OCI-LY3 (cell line): ENCODE measurements around the gene SELENOW.
A peak's percentile ranks its signal among the peaks of the same experiment; 100 is the strongest.
"Not testable (repeated sequence)": the region's sequence is repeated elsewhere in the genome, so short reads cannot be mapped to it uniquely, and the experiment has no call there.

Experiments used
- H2AFZ ChIP-seq: fragments of 200-600, 300-600 bp; shearing (Covaris generic); 2 replicates; pipeline ENCODE4 v1.6.0; 2014; ENCODE audit warnings: antibody characterized with exemption, low read depth, low read length
- H3K27ac ChIP-seq: fragments of 200-600, 300-600 bp; sonication (generic); 2 replicates; pipeline ENCODE4 v1.5.1; 2014; ENCODE audit warnings: mild to moderate bottlenecking, low read length, moderate library complexity, mixed read lengths
- H3K27me3 ChIP-seq: fragments of 200-600, 300-600 bp; sonication (generic); 2 replicates; pipeline ENCODE4 v1.6.1; 2014; ENCODE audit warnings: low read depth, low read length, mixed read lengths
- H3K36me3 ChIP-seq: fragments of 200-600, 300-600 bp; sonication (generic); replicated peaks from 2 replicates; pipeline ENCODE3; 2014; ENCODE audit warnings: low read depth, low read length, mixed read lengths
- H3K4me1 ChIP-seq: fragments of 300-600, 200-600 bp; sonication (generic); 2 replicates; pipeline ENCODE4 v1.6.1; 2014; ENCODE audit warnings: low read length, mixed read lengths
- H3K4me2 ChIP-seq: fragments of 200-600, 300-600 bp; sonication (generic); 2 replicates; pipeline ENCODE4 v1.6.1; 2014; ENCODE audit warnings: low read length, mixed read lengths
- H3K4me3 ChIP-seq: fragments of 300-600, 200-600 bp; sonication (generic); 2 replicates; pipeline ENCODE4 v1.5.1; 2014; ENCODE audit warnings: antibody characterized with exemption, mild to moderate bottlenecking, low read length, moderate library complexity
- H3K79me2 ChIP-seq: fragments of 300-600, 200-600 bp; shearing (Covaris generic); 2 replicates; pipeline ENCODE4 v1.6.1; 2014; ENCODE audit warnings: mild to moderate bottlenecking, low read length, mixed read lengths
- H3K9ac ChIP-seq: fragments of 300-600, 200-600 bp; shearing (Covaris generic); 2 replicates; pipeline ENCODE4 v1.6.0; 2014; ENCODE audit warnings: mild to moderate bottlenecking, low read length, moderate library complexity
- H3K9me3 ChIP-seq: fragments of 200-600, 300-600 bp; shearing (Covaris generic); 2 replicates; pipeline ENCODE4 v1.6.1; 2014; ENCODE audit warnings: low read length, mixed read lengths; ENCODE audit not compliant: insufficient read depth
- H4K20me1 ChIP-seq: fragments of 200-600, 300-600 bp; sonication (generic); 2 replicates; pipeline ENCODE4 v1.6.1; 2016; ENCODE audit warnings: low read length, mixed read lengths; ENCODE audit not compliant: insufficient read depth
- EZH2phosphoT487 ChIP-seq: fragments of 200-600 bp; shearing (Covaris generic); IDR thresholded peaks from 2 replicates; pipeline ENCODE4 v1.6.1; 2018; ENCODE audit warnings: antibody characterized with exemption, mixed run types, low read depth
- TF ChIP-seq, protein P1 (sequence below): fragments of 200-600, 300-600 bp; sonication (generic); IDR thresholded peaks from 2 replicates; pipeline ENCODE4 v1.5.1; 2014; ENCODE audit warnings: antibody characterized with exemption, low read length, low read depth

The SELENOW gene

GRCh38 chr19:47766359-47766620, 12.2 kb upstream of the SELENOW start:
- H3K36me3 ChIP-seq = no peaks in the 10 kb centered on the region
- H3K4me2 ChIP-seq = no peak overlapping the region
- H3K27me3 ChIP-seq = no peaks in the 10 kb centered on the region
- H3K9me3 ChIP-seq = no peaks in the 10 kb centered on the region
- no peak overlapping the region for H3K9ac ChIP-seq
- H3K27ac ChIP-seq = no peak overlapping the region
- peaks cover 52% of the 10 kb centered on the region for H3K4me1 ChIP-seq
- no peak for TF ChIP-seq EZH2phosphoT487
- TF ChIP-seq, protein P1, sequence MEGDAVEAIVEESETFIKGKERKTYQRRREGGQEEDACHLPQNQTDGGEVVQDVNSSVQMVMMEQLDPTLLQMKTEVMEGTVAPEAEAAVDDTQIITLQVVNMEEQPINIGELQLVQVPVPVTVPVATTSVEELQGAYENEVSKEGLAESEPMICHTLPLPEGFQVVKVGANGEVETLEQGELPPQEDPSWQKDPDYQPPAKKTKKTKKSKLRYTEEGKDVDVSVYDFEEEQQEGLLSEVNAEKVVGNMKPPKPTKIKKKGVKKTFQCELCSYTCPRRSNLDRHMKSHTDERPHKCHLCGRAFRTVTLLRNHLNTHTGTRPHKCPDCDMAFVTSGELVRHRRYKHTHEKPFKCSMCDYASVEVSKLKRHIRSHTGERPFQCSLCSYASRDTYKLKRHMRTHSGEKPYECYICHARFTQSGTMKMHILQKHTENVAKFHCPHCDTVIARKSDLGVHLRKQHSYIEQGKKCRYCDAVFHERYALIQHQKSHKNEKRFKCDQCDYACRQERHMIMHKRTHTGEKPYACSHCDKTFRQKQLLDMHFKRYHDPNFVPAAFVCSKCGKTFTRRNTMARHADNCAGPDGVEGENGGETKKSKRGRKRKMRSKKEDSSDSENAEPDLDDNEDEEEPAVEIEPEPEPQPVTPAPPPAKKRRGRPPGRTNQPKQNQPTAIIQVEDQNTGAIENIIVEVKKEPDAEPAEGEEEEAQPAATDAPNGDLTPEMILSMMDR = no peak
- H4K20me1 ChIP-seq = no peaks in the 10 kb centered on the region
- H3K79me2 ChIP-seq = no peaks in the 10 kb centered on the region
- H3K4me3 ChIP-seq = no peak overlapping the region
- no peak overlapping the region for H2AFZ ChIP-seq

DNA sequence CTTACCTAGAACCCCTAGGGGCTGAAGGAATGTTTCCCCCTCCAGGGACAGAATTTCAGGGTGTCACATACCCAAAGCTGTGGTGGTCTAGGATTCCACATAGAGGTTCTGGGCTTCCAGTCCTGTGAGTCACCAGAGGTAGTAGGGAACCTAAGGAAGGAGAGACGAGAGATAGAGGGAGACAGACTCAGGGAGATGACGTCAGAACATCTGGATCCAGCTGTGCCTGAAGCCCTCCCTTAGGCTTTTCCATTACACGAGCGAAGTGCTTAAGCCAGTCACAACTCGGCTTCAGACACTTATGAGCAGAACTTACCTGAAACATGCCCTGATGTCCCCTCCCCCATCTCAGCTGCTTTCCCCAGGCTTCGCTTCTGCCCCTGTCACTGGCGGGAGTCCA, 11.8 kb upstream of the SELENOW start:
- no peaks in the 10 kb centered on the region for H4K20me1 ChIP-seq
- H3K27me3 ChIP-seq = no peaks in the 10 kb centered on the region
- H3K79me2 ChIP-seq = no peaks in the 10 kb centered on the region
- no peaks in the 10 kb centered on the region for H3K9me3 ChIP-seq
- H3K4me3 ChIP-seq = no peak overlapping the region
- no peak overlapping the region for H3K9ac ChIP-seq
- peaks cover 48% of the 10 kb centered on the region for H3K4me1 ChIP-seq
- H3K36me3 ChIP-seq = no peaks in the 10 kb centered on the region
- no peak overlapping the region for H3K27ac ChIP-seq
- H3K4me2 ChIP-seq = no peak overlapping the region
- no peak overlapping the region for H2AFZ ChIP-seq
- TF ChIP-seq, protein P1 = no peak
- TF ChIP-seq EZH2phosphoT487 = no peak

DNA sequence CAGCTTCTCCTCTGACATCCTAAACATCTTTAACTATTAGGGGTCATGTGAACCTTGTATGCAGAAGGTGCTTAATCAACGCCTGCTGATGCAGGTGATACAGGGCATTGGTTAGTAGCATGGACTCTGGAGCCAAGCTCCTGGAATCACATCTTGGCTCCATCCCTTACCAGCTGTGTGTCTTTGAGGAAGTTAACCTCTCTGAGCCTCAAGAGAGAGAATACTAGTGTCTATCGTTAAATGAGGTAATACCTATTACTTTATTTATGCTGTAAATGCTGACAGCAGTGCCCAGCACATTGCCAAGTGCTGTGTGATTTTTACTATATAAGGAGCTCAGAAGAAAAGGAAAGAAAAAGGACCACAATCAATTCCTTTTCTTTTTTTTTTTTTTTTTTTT, 11.2 kb upstream of the SELENOW start:
- Histone ChIP-seq H3K36me3 (no peaks in the 10 kb centered on the region), H3K27me3 (no peaks in the 10 kb centered on the region), H3K79me2 (no peaks in the 10 kb centered on the region), H3K4me3 (no peak overlapping the region), H4K20me1 (no peaks in the 10 kb centered on the region), H3K9ac (no peak overlapping the region), H3K4me1 (peaks cover 42% of the 10 kb centered on the region), H3K9me3 (no peaks in the 10 kb centered on the region), H3K27ac (no peak overlapping the region), H3K4me2 (no peak overlapping the region), H2AFZ (no peak overlapping the region)
- no peak for TF ChIP-seq EZH2phosphoT487

GRCh38 chr19:47768604-47769003, 9.9 kb upstream of the SELENOW start:
- Histone ChIP-seq H2AFZ (no peak overlapping the region), H3K79me2 (no peaks in the 10 kb centered on the region), H3K4me1 (peaks cover 33% of the 10 kb centered on the region), H3K9ac (no peak overlapping the region), H3K4me3 (no peak overlapping the region), H3K27me3 (no peaks in the 10 kb centered on the region), H3K4me2 (no peak overlapping the region), H3K27ac (no peak overlapping the region), H3K36me3 (no peaks in the 10 kb centered on the region), H4K20me1 (no peaks in the 10 kb centered on the region), H3K9me3 (no peaks in the 10 kb centered on the region)
- TF ChIP-seq, protein P1 = no peak
- no peak for TF ChIP-seq EZH2phosphoT487

- Histone ChIP-seq H3K9ac (no peak overlapping the region), H3K4me1 (peaks cover 33% of the 10 kb centered on the region), H3K27me3 (no peaks in the 10 kb centered on the region), H3K79me2 (no peaks in the 10 kb centered on the region), H3K27ac (no peak overlapping the region), H3K4me2 (peak overlapping the region; percentile 39), H2AFZ (no peak overlapping the region), H4K20me1 (no peaks in the 10 kb centered on the region), H3K36me3 (no peaks in the 10 kb centered on the region), H3K9me3 (no peaks in the 10 kb centered on the region), H3K4me3 (no peak overlapping the region)
- TF ChIP-seq, protein P1 = no peak
- no peak for TF ChIP-seq EZH2phosphoT487
These were observed 9.0 kb upstream of the SELENOW start for GRCh38 chr19:47769534-47769933.

- H3K4me2 ChIP-seq, H2AFZ ChIP-seq, H3K79me2 ChIP-seq, H3K9ac ChIP-seq, H3K4me3 ChIP-seq, H3K9me3 ChIP-seq, H3K27me3 ChIP-seq, H3K36me3 ChIP-seq, H3K27ac ChIP-seq, H4K20me1 ChIP-seq: not testable (repeated sequence)
- H3K4me1 ChIP-seq = peaks cover 19% of the 10 kb centered on the region
These were observed 7.2 kb upstream of the SELENOW start for GRCh38 chr19:47771291-47771690.
